ENCODE measurements around the gene HEY2. TPM values are rescaled to one million over a fixed set of nuclear protein-coding genes. Genes with fewer than 3 reads are reported as not detected.

HEY2 gene
- total RNA-seq, 4 donors from 2014 or later, result 0.41 to 0.79 TPM; not detected in 2

- intact Hi-C loops (cut with DNase I; ENCODE audit: low total_unique reads), result no loop called here
- Histone ChIP-seq H3K4me3 (no peak overlapping the region), H3K27ac (no peak overlapping the region), H3K36me3 (no peaks in the 10 kb centered on the region), H3K27me3 (peaks cover 77% of the 10 kb centered on the region), H3K9me3 (no peaks in the 10 kb centered on the region), H3K4me1 (no peaks in the 10 kb centered on the region)
- in situ Hi-C loops (cut with MboI; ENCODE audit: low pct_ligation_motif_present in 1 of 4, low pct_unique_long_range_greater_than_20kb in 1 of 4, low sequenced_read_pairs in 3 of 4), result loop anchor here (5.0 to 25.0 kb wide), 4 partner anchors 448 to 605 kb away; partner anchors contain the start of gene TPD52L1 (in 3 of the 4)
- no peak for DNase-seq
- WGBS, 2 donors (ENCODE audit: low coverage in 1 of 2), result 44 to 64% methylated on average over 3 to 5 of the region's 5 CpGs
- TF ChIP-seq POLR2AphosphoS5 (IDR thresholded peaks at IDR 0.05) (no peak), EP300 (IDR thresholded peaks at IDR 0.05; ENCODE audit: low read depth) (no peak), CTCF (IDR thresholded peaks at IDR 0.05) (no peak), POLR2A (IDR thresholded peaks at IDR 0.05) (no peak)
These were observed 10.6 kb downstream of the HEY2 start for GRCh38 chr6:125759959-125760457.

DNA sequence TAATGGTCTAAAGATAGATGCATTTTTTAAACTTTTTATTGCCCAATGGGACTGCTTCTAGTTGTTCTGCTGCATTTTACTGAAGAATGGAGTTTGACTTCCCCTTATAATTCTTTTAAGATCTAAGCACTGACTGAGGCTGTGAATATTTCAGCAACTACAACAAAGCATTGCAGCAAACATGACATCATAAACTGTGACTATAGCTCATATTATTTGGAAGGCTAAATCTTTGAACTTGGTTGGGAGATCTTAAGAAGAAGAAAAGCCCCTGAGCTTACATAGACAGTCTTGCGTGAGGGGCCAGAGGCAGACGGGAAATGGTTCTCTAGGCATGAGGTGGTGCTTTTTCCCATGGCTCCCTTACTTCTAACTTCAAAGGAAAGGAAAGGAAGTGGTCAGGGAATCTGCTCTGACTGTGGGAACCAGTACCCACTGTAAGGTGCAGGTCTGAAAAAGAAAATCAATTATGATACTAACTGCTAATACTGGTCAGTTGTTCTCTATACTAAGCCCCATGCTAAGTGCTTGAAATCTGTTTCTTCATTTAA lies 14.8 kb downstream of the HEY2 start:
- H3K9me3 ChIP-seq, result no peaks in the 10 kb centered on the region
- in situ Hi-C loops (cut with MboI; ENCODE audit: low pct_ligation_motif_present in 1 of 4, low pct_unique_long_range_greater_than_20kb in 1 of 4, low sequenced_read_pairs in 3 of 4) (loop anchor here (5.0 to 25.0 kb wide), 4 partner anchors 452 to 609 kb away; partner anchors contain the start of gene TPD52L1 (in 3 of the 4)), intact Hi-C loops (cut with DNase I; ENCODE audit: low total_unique reads) (no loop called here)
- no peak for DNase-seq
- no peaks in the 10 kb centered on the region for H3K36me3 ChIP-seq
- no peak overlapping the region for H3K27ac ChIP-seq
- peaks cover 62% of the 10 kb centered on the region for H3K27me3 ChIP-seq
- H3K4me3 ChIP-seq, result no peak overlapping the region
- WGBS, 2 donors (ENCODE audit: low coverage in 1 of 2), result 87 to 89% methylated on average over 2 of the region's 2 CpGs
- no peak for TF ChIP-seq POLR2A (IDR thresholded peaks at IDR 0.05)
- TF ChIP-seq EP300 (IDR thresholded peaks at IDR 0.05; ENCODE audit: low read depth), result no peak
- no peak for TF ChIP-seq CTCF (IDR thresholded peaks at IDR 0.05)
- TF ChIP-seq POLR2AphosphoS5 (IDR thresholded peaks at IDR 0.05), result no peak
- no peaks in the 10 kb centered on the region for H3K4me1 ChIP-seq

GRCh38 chr6:125765944-125766343 lies 16.5 kb downstream of the HEY2 start:
- intact Hi-C loops (cut with DNase I; ENCODE audit: low total_unique reads), result loop anchor here (5.0 kb wide), 1 partner anchor 454 kb away; no protein-coding TSS in a partner anchor
- in situ Hi-C loops (cut with MboI; ENCODE audit: low pct_ligation_motif_present in 1 of 4, low pct_unique_long_range_greater_than_20kb in 1 of 4, low sequenced_read_pairs in 3 of 4), result loop anchor here (5.0 to 25.0 kb wide), 4 partner anchors 454 to 611 kb away; partner anchors contain the start of gene TPD52L1 (in 3 of the 4)

More at GRCh38 chr6:125765944-125766343, 16.5 kb downstream of the HEY2 start:
- 38 to 46% methylated on average over 1 of the region's 1 CpG for WGBS, 2 donors (ENCODE audit: low coverage in 1 of 2)
- H3K27me3 ChIP-seq, result peaks cover 45% of the 10 kb centered on the region
- TF ChIP-seq POLR2A (IDR thresholded peaks at IDR 0.05) (no peak), POLR2AphosphoS5 (IDR thresholded peaks at IDR 0.05) (no peak), CTCF (IDR thresholded peaks at IDR 0.05) (no peak), EP300 (IDR thresholded peaks at IDR 0.05; ENCODE audit: low read depth) (no peak)
- H3K9me3 ChIP-seq, result no peaks in the 10 kb centered on the region
- no peak for DNase-seq
- no peak overlapping the region for H3K4me3 ChIP-seq
- H3K36me3 ChIP-seq, result no peaks in the 10 kb centered on the region
- no peak overlapping the region for H3K27ac ChIP-seq
- H3K4me1 ChIP-seq, result no peaks in the 10 kb centered on the region
